Fibroblast of lung (primary cell): ENCODE data around the gene PRR16. TPM values are rescaled to one million over a fixed set of nuclear protein-coding genes. Genes with fewer than 3 reads are reported as not detected.

ENCODE experiments used
- DNase-seq, 2 donors: peaks; one replicate each; pipeline versions ENCODE4 v3.0.0 to v3.0.0-alpha.2; 2010; ENCODE audit warnings: low read depth in 2 of 2
- H2AFZ ChIP-seq: 2 replicates; pipeline ENCODE4 v1.5.1; 2012; ENCODE audit warnings: low read length, control low read depth, inconsistent platforms
- H3K27ac ChIP-seq: 2 replicates; pipeline ENCODE4 v1.5.1; 2011; ENCODE audit warnings: low read length, control low read depth; ENCODE audit not compliant: insufficient read depth
- H3K27me3 ChIP-seq: 2 replicates; pipeline ENCODE4 v1.5.1; 2011; ENCODE audit warnings: mild to moderate bottlenecking, low read length; ENCODE audit not compliant: control insufficient read depth, insufficient read depth
- H3K36me3 ChIP-seq: 2 replicates; pipeline ENCODE4 v1.5.1; 2011; ENCODE audit warnings: low read length; ENCODE audit not compliant: control insufficient read depth, insufficient read depth
- H3K4me1 ChIP-seq: 2 replicates; pipeline ENCODE4 v1.5.1; 2011; ENCODE audit warnings: low read length; ENCODE audit not compliant: control insufficient read depth, insufficient read depth; ENCODE audit errors: extremely low read depth
- H3K4me2 ChIP-seq: 2 replicates; pipeline ENCODE4 v1.5.1; 2011; ENCODE audit warnings: low read length, control low read depth; ENCODE audit not compliant: insufficient read depth; ENCODE audit errors: extremely low read depth
- H3K4me3 ChIP-seq, 4 experiments: fragments of 200-600 bp in 1 of 4; sonication (generic) in 1 of 4; replicated peaks in 1 of 4; 2 replicates each; pipeline ENCODE4 v1.5.1; 2011 to 2016; ENCODE audit warnings: low read length in 4 of 4, low read depth in 3 of 4, mild to moderate bottlenecking in 3 of 4, control low read depth in 2 of 4, inconsistent platforms in 1 of 4, mixed read lengths in 1 of 4; ENCODE audit not compliant: insufficient read depth in 1 of 4; ENCODE audit errors: control extremely low read depth in 1 of 4
- H3K79me2 ChIP-seq: 2 replicates; pipeline ENCODE4 v1.5.1; 2012; ENCODE audit warnings: mild to moderate bottlenecking, low read length, inconsistent platforms; ENCODE audit not compliant: control insufficient read depth, insufficient read depth
- H3K9ac ChIP-seq: 2 replicates; pipeline ENCODE4 v1.5.1; 2011; ENCODE audit warnings: mild to moderate bottlenecking, low read length, control low read depth; ENCODE audit not compliant: insufficient read depth
- H3K9me3 ChIP-seq: 2 replicates; pipeline ENCODE4 v1.5.1; 2012; ENCODE audit warnings: low read depth, low read length; ENCODE audit not compliant: control insufficient read depth, insufficient read depth
- H4K20me1 ChIP-seq: 2 replicates; pipeline ENCODE4 v1.5.1; 2011; ENCODE audit warnings: low read length; ENCODE audit not compliant: control insufficient read depth, insufficient read depth; ENCODE audit errors: extremely low read depth
- CTCF ChIP-seq, 2 donors: IDR thresholded peaks in 1 of 2; conservative IDR thresholded peaks in 1 of 2; 1 replicate in 1 of 2; 2 replicates in 1 of 2; pipeline ENCODE4 v1.5.1; 2011 to 2012; ENCODE audit warnings: low read length in 2 of 2, control low read depth in 1 of 2, inconsistent platforms in 1 of 2, low read depth in 1 of 2, mild to moderate bottlenecking in 1 of 2
- EZH2 ChIP-seq: IDR thresholded peaks from 2 replicates; pipeline ENCODE4 v1.5.1; 2012; ENCODE audit warnings: low read length, control low read depth, mild to moderate bottlenecking; ENCODE audit errors: missing control alignments
- polyA plus RNA-seq, 2 donors: library from polyadenylated mRNA; depleted of rRNA in 1 of 2; stranded (reverse) in 1 of 2; unstranded in 1 of 2; fragments of >200 nt; gene quantifications; 2 replicates each; pipeline ENCODE4 v1.2.1, GENCODE V29; 2011 to 2012; ENCODE audit warnings: missing spikeins in 1 of 2
- total RNA-seq: library from RNA; depleted of rRNA; stranded (reverse); fragments of >200 nt; gene quantifications from 2 replicates; pipeline ENCODE4 v1.2.1, GENCODE V29; 2014

PRR16 gene
- total and polyA plus RNA-seq, 2 donors (not counting 1 experiment from before 2014, with no cell fraction given) = 7.3 to 44.6 TPM

DNA sequence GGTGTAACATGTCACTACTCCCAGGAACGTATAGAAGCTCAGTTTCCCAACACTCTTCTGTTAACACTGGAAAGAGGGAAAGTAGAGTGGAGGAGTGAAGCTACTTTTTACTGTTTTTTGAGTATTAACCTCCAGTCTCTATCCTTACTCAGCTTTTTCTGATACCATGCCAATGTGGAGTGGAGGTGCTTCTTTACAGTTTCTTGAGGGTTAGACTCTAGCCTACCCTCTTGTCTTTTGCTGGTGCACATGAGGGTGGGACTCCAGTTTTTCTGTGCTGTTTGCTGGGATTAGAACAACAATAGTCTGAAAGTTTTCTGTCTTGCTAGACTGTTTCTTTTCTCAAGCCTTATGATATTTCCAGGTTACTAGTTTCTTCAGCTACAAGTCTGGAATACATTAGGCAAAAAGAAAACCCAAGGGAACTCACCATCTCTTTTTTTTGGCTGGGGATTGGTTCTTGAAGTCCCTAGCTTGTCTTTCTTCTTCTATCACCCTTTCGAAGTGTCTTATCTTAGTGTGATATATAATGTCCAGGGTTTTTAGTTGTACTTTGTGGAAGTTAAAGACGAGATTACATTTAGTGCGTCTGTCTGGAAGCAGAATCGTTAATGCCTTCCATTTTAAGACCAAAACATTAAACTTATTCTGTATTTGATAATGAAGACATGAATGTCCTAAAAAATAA is 35.9 kb downstream of the PRR16 start:
- peaks cover 6% of the 10 kb centered on the region for H3K79me2 ChIP-seq
- no peaks in the 10 kb centered on the region for H4K20me1 ChIP-seq
- DNase-seq = no peak
- H3K27me3 ChIP-seq = no peaks in the 10 kb centered on the region
- no peak for TF ChIP-seq CTCF (conservative IDR thresholded peaks at IDR 0.05 in 1 of 2, IDR thresholded peaks at IDR 0.05 in 1 of 2; ENCODE audit: low read depth in 1 of 2, low read length in 2 of 2)
- TF ChIP-seq EZH2 = no peak
- no peaks in the 10 kb centered on the region for H3K4me1 ChIP-seq
- no peaks in the 10 kb centered on the region for H3K9me3 ChIP-seq
- H3K4me3 ChIP-seq = no peak overlapping the region
- no peak overlapping the region for H3K4me2 ChIP-seq
- no peak overlapping the region for H3K9ac ChIP-seq
- H3K27ac ChIP-seq = no peak overlapping the region
- H2AFZ ChIP-seq = no peak overlapping the region
- no peaks in the 10 kb centered on the region for H3K36me3 ChIP-seq

- H2AFZ ChIP-seq = no peak overlapping the region
- H3K4me1 ChIP-seq = no peaks in the 10 kb centered on the region
- no peaks in the 10 kb centered on the region for H3K27me3 ChIP-seq
- no peaks in the 10 kb centered on the region for H3K79me2 ChIP-seq
- no peak overlapping the region for H3K9ac ChIP-seq
- no peak overlapping the region for H3K4me2 ChIP-seq
- H4K20me1 ChIP-seq = no peaks in the 10 kb centered on the region
- H3K9me3 ChIP-seq = no peaks in the 10 kb centered on the region
- H3K36me3 ChIP-seq = no peaks in the 10 kb centered on the region
- DNase-seq = no peak
- no peak overlapping the region for H3K27ac ChIP-seq
- TF ChIP-seq CTCF (conservative IDR thresholded peaks at IDR 0.05 in 1 of 2, IDR thresholded peaks at IDR 0.05 in 1 of 2; ENCODE audit: low read depth in 1 of 2, low read length in 2 of 2) (no peak), EZH2 (no peak)
- H3K4me3 ChIP-seq = no peak overlapping the region
Observed at GRCh38 chr5:120502531-120502930, 38.4 kb downstream of the PRR16 start.

GRCh38 chr5:120503341-120503740 is 39.2 kb downstream of the PRR16 start:
- H3K27ac ChIP-seq = no peak overlapping the region
- H3K36me3 ChIP-seq = no peaks in the 10 kb centered on the region
- no peaks in the 10 kb centered on the region for H4K20me1 ChIP-seq
- H3K4me3 ChIP-seq = no peak overlapping the region
- no peaks in the 10 kb centered on the region for H3K4me1 ChIP-seq
- TF ChIP-seq CTCF (conservative IDR thresholded peaks at IDR 0.05 in 1 of 2, IDR thresholded peaks at IDR 0.05 in 1 of 2; ENCODE audit: low read depth in 1 of 2, low read length in 2 of 2) (no peak), EZH2 (no peak)
- no peak overlapping the region for H3K9ac ChIP-seq
- no peak overlapping the region for H3K4me2 ChIP-seq
- H3K27me3 ChIP-seq = no peaks in the 10 kb centered on the region
- no peak overlapping the region for H2AFZ ChIP-seq
- no peaks in the 10 kb centered on the region for H3K79me2 ChIP-seq
- no peak for DNase-seq
- no peaks in the 10 kb centered on the region for H3K9me3 ChIP-seq
